Activated CD8-positive, alpha-beta memory T cell treated with anti-CD3 and anti-CD28 coated beads for 48 hours (primary cell): Measurements from ENCODE around the gene TECTA.

Experiments used
- DNase-seq, 3 experiments: peaks; one replicate each; pipeline ENCODE4 v3.0.0-alpha.2; 2020; ENCODE audit warnings: low read depth in 2 of 3, low spot score in 2 of 3

Gene TECTA

DNA sequence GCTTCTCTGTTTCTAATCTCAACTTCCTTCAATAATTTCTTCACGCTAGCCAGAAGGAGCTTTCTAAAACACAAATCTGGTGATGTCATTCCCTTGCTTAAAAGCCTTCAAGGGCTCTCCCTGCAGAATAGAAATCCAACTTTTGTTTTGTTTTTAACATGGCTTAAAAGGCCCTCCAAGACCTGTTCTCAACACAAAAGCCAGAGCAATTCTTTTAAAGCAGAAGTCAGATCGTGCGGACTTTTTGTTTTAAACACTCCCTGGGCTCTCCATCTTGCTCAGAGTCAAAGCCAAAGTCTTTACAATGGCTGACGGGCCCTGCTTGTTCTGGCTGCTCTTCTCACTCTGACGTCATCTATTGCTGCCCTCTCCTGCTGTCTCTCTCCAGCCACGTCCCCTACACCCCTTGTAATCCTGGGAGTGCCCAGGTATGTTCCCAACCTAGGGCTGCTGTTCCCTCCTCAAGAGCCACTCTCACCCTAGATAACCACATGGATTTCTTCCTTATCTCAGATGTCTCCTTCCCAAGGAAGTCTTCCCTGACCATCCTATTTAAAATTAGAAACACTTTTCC, 22.5 kb downstream of the TECTA start:
- DNase-seq: no peak

DNA sequence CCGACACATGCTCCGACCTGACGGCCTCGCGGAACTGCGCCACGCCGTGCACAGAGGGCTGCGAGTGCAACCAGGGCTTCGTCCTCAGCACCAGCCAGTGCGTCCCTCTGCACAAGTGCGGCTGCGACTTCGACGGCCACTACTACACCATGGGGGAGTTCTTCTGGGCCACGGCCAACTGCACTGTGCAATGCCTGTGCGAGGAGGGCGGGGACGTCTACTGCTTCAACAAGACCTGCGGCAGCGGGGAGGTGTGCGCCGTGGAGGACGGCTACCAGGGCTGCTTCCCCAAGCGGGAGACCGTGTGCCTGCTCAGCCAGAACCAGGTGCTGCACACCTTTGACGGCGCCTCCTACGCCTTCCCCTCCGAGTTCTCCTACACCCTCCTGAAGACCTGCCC, 26.8 kb downstream of the TECTA start:
- DNase-seq: no peak

DNA sequence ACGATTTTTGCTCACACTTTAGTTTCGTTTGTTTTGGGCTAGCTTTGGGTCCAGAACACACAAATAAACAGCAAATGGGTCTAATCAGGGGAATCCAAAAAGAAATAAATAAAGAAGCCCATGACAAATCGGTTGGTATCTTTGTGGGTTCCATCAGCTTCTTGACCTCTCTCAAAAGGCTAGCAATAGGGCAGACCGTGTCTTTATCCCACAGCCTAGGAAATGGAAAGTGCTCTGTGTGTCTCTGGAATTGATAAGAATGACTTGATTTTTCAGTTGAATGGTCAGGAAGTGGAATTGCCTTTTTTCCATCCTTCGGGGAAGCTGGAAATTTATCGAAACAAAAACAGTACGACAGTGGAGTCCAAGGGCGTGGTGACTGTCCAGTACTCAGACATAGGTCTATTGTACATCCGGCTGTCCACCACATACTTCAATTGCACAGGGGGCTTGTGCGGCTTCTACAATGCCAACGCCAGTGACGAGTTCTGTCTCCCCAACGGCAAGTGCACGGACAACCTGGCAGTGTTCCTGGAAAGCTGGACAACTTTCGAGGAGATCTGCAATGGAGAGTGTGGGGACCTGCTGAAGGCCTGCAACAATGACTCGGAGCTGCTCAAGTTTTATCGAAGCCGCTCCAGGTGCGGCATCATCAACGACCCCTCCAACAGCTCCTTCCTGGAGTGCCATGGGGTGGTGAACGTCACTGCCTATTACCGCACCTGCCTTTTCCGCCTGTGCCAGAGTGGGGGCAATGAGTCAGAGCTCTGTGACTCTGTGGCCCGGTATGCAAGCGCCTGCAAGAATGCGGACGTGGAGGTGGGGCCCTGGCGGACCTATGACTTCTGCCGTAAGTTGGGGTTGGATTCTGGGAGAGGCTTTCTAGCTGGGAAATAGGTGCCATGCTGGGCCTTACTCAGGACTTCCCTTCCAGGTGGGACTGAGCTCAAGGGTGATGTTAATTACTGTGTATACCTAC, 28.6 kb downstream of the TECTA start:
- DNase-seq: no peak

DNA sequence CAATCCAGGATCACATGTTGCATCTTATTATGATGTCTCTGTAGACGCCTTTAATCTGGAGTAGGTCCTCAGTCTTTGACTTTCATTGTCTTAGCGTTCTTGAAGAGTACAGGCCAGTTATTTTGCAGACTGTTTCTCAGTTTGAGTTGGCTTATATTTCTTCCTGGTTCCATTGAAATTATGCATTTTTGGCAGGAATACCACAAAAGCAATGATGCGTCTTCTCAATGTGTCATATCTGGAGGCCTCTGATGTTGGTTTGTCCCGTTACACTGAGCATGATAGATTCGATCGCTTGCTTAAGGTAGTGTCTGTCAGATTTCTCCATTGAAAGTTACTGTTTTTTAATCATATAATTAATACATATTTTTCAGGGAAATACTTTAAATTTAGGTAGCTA, 30.6 kb downstream of the TECTA start:
- no peak for DNase-seq

DNA sequence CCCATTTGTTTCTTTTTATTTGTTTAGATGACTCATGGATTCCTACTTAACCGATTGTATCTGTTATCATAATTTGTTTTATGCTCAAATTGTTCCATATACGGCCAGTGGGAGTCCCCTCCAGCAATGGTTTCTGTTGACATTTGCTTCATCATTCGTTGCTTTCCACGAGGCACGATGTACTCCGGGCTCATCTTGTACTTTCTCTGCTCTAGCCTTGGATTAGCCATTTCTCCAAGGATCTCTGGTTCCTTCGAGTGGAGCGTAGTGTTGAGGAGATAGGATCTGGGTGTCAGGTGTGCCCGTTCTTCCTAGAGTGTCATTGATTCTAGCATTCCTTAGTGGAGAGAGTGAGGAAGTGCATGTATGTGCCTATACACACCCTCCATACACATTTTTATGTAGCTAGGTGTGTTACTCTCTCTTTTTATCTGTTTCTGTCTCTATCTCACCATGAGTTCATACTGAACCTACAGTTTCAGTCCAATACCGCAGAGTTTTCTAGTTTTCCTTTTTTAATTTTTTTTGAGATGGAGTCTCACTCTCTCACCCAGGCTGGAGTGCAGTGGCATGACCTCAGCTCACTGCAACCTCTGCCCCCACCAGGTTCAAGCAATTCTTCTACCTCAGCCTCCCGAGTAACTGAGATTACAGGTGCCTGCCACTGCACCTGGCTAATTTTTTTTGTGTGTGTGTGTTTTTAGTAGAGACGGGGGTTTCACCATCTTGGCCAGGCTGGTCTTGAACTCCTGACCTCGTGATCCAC, 31.4 kb downstream of the TECTA start:
- no peak for DNase-seq

DNA sequence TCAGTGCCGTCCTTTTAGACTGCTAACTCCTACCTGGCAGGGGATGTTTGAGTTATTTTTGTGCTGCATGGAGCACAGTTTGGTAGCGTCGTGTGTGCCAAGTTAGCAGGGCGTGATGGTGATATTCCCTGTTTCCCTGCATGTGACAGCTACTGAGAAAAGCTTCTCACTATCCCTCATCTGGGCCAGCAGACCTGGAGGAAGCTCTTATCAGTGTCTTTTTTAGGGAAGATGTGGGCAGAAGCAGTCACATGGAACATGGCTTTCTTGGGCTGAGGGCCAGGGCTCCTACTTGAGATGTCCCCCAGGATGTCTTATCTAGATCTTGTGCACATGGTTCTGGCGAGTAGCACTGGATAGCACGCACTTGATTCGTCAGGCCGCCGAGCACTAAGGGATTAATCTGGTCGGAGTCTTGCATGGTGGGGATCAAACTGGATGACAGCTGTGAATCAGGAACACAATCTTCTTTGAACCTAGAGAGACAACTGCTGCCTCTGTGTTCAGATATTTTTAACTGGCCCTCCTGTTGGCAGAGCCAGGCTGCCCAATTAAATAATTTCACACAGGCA, 33.8 kb downstream of the TECTA start:
- no peak for DNase-seq

DNA sequence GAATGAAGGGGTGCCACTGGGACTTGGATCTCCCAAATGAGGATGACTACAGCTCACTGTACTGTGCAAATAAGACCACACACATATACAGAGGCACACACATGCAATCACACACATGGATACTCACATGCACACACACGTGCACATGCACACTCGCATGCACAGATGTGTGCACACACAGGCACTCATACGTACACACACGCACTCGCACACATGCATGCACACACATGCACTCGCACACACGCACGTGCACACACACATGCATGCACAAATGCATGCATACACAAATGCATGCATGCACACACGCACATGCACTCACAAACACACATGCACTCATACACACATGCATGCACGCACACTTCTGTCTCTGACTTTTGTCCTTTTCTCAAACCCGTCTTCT, 36.0 kb downstream of the TECTA start:
- DNase-seq: no peak

DNA sequence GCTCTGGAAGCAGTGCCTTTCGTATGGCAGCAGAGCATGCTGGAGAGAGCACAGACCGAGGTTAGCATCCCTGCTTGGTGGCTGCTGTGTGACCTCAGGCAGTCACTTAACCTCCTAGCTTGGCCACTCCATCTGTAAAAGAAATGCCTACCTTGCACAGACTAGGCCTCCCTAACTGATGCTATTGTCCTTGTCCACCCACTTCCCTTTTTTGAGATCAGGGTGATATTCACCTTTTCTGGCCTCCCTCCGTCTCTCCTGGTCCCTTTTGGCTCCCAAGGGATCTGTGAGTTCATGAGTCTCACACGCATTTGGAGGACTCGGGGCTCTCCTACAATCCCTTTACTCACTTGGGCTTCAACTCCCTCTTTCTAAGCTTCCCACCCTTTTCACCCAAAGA, 37.2 kb downstream of the TECTA start:
- no peak for DNase-seq

DNA sequence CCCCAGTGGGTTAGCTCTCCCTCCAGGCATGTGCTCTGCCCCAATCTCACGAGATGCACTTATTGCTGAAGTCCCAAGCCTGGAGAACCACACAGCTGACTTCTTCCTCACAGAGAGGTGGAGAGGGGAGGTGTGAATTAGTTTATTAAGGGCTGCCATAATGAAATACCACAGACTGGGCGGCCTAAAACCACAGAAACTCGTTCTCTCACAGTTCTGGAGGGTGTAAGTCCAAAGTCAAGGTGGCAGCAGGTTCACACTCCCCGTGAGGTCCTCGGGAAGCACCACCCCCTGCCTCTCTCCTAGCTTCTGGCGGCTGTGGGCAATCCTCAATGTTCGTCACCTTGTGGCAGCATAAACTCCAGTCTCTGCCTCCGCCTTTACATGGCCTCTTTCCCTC, 39.3 kb downstream of the TECTA start:
- no peak for DNase-seq

DNA sequence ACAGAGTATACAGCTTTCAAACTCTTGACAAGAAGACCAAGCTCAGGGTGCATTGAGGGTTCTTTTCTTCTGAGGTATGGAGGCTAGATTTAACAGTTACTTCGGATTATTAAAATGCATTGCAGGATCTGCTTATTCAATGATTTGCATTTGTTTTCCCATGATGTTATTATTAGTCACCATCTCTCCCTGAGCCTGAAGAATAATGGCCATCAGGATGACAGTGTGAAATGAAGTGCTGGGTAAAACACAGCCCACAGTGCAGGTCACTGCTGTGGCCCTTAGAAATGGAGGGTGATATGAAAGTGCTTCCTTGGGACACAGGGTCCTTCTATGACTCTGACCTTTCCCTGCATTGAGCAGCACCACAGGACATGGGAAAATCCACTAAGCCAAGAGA, 40.0 kb downstream of the TECTA start:
- DNase-seq: no peak

DNA sequence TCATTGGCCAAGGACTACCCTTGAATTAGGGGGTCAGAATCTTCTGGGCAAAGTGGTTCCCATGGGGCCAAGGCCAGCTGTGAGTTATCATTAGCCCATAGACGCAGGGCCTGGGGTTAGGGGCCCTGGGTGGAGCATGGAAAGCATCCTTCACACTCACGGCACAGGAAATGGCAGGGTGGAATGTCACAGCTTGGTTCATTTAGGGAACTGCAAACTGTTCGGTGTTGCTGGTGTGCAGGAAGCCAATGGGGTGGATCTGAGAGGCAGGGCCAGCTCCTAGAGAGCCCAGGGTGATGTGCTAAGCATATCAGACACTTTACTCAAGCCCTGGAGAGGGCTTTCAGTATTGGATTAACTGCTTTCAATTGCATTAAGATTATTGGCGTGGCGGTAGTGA, 42.9 kb downstream of the TECTA start:
- no peak for DNase-seq

DNA sequence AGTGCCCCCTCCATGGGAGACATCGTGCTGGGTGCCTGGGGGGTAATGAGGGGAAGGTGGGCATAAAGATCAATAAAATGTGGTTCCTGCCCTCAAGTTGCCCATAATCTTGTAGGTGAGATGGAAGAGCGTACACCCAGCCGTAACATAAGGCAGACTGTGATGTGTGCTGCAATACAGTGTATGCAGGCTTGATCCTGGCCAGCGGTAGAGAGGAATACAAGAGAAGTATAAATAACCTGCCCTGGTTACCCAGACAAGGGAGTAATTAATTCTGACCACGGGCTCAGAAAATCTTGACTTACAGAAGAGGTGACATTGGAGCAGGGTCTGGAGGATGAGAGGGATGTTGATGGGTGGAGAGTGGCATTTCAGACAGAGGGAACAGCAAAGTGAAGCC, 43.7 kb downstream of the TECTA start:
- no peak for DNase-seq

DNA sequence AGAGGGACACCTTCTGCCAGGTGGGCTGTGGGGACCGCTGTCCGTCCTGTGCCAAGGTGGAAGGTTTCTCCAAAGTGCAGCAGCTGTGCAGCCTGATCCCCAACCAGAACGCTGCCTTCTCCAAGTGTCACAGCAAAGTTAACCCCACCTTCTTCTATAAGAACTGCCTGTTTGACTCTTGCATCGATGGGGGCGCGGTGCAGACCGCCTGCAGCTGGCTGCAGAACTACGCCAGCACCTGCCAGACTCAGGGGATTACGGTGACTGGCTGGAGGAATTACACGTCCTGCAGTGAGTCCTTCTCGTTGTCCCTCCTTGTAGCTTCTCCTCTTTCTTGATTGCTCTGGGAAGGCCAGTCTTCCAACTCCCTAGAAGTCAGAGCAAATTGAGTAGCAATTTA, 44.8 kb downstream of the TECTA start:
- no peak for DNase-seq

DNA sequence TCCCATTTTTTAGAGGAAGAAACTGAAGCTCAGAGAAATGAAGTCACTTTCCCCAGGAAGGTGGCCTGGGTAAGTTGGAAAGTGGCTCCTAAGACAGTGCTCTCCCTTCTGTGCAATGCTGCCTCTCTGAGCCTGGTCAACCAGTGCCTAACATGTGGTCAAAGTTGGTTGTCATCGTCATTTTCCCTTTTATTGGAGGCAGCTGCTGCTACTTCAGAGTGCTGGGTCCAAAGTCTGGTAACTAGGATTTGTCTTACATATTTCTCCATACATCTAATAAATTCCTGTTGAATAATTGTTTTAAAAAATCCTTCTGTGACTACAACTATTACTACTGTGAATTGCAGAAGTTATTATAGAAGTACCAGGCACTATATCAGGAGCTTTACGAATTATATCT, 48.1 kb downstream of the TECTA start:
- DNase-seq: no peak

DNA sequence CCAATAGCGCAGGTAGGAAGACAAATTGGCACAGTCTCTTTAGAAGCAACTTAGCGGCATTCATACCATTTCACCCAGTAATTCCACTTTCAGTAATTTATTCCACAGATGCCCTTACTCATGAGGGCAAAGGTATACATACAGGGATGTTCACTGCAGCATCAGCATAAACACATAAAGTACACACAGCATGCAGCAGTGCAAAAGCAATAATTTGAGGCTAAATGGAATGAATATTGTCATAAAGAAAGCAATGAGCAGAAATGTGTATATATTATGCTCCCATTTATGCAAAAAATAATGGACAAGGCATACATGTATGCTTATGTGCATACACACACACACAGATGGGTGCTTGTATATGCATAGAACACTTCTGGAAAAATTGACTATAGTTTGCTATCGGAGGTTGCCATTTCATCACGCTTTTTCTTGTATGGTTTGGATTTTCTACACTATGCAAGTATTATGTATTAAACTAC, 50.2 kb downstream of the TECTA start:
- DNase-seq: no peak

DNA sequence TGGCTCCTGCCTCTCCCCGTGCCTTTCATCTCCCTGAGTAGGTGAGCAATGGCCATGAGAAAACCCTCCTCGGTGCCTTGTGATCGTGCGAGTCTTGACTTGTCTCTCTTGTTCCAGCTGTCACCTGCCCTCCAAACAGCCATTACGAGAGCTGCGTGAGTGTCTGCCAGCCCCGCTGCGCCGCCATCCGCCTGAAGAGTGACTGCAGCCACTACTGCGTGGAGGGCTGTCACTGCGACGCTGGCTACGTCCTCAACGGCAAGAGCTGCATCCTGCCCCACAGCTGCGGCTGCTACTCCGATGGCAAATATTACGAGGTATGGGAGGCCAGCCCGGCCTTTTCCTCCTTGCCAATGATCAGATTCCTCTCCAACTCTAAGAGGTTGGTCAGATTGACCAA, 51.7 kb downstream of the TECTA start:
- DNase-seq: no peak

DNA sequence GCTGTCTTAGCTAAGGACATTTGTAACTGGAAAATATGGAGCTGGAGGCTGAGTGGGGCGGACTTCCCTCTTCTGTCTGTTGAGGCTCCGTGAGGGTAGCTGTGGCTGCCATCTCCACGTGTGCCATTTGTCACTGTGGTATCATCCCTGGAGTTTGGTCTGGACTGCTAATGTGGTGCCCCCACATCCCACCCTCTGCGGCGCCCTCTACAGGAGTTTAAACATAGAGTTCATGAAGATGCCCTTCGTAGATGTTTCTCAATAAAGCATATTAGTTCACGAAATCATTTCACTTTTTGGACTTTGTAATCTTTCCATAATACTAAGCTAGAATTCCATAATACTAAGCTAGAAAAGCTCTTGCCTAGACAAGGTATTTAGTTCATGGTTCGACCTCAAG, 52.4 kb downstream of the TECTA start:
- no peak for DNase-seq

DNA sequence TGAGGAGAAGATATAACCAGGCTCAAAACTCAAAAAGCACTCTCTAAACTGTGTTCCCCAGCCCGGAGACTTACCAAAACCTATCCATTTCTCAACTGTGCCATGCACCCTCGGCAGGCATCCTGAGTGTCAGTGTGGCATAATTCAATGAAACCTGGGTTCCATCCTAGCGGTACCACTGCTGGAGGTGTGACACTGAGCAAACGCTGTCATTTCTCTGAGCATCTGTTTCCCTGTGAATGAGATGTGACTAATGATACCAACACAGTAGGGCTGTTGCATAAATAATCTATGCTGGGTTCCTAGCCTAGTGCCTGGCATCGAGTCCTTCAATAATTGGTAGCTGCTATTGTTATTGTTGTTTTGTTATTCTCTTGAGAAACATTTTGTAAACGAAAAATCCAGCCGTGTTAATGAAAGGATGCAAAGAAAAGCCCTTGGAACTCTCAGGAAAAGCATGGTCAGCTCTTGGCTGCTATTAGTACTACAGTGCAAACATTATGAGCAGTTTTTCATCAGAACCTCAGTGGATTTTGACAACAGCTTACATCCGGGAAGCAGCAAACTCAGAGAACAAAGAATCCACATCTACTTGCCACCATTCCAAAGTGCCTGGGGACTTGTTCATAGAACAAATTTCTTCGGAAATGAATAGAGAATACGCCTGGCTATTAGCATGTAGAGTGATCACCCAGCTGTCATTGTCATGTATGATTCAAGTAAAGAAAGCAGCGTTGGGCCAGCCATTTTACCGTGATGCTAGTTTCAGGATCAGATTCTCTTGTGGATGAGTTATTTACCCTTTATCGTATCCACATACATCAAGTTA, 53.7 kb downstream of the TECTA start:
- DNase-seq: no peak

DNA sequence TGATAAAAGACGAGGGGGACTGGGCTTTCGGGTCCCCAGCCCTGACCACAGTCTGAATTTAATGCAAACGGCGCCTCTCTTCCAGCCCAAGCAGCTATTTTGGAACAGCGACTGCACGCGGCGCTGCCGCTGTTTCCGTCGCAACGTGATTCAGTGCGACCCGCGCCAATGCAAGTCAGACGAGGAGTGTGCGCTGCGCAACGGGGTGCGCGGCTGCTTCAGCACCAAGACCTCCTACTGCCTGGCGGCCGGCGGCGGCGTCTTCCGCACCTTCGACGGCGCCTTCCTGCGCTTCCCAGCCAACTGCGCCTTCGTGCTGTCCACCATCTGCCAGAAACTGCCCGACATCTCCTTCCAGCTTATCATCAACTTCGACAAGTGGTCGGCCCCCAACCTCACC, 56.7 kb downstream of the TECTA start:
- no peak for DNase-seq

DNA sequence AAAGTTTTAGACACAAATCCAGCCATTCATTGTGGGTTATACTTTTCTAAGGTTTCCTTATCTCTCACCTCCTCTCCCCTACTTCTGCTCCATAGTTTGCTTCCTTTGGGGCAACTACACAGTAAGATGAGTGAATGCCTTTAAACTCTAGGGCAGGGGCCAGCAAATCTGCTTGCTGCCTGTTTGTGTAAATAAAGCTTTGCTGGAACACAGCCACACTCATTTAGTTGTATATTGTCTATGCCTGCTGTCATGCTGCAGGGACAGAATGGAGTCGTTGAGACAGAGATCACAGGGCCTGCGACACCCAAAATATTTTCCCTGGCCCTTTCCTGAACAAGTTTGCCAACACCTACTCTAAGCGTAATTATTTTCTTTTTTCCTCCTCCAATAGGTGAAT, 58.7 kb downstream of the TECTA start:
- DNase-seq: no peak
